Measurements from ENCODE around the gene ZBTB20. TPM values are rescaled to one million over a fixed set of nuclear protein-coding genes. Genes with fewer than 3 reads are reported as not detected.

The ZBTB20 gene
- total and polyA plus RNA-seq, 10 donors = 0.32 to 89.7 (median 71.8) TPM

DNA sequence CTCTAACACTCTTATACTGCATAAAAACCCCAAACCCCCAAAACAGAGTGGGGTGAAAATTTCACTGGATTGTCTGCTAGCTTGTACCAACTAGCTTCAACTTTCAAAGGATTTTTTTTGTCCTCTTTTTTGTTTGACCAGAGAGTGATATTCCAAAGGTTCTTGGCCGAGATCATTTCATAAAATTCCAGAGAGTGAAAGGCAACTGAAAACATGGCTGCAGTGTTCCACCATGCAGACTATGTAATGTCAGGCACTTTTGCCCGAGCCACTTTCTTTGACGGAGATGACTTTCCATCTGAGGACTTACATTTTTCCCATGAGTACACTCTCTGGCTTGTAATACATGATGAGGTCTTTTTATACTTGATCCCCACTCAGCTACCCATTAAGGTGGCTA, 745.7 kb downstream of the ZBTB20 start:
- intact Hi-C loops (cut with DNase I; ENCODE audit: low total_unique reads) = no loop called here
- Histone ChIP-seq H3K36me3 (no peaks in the 10 kb centered on the region), H3K27me3 (replicated peaks in 1 of 7) (no peaks in the 10 kb centered on the region), H3K4me3 (no peak overlapping the region), H3K27ac (no peak overlapping the region), H3K9me3 (no peaks in the 10 kb centered on the region), H3K4me1 (peaks cover 0 to 5% (median 0%) of the 10 kb centered on the region in 6 donors)
- TF ChIP-seq POLR2A (IDR thresholded peaks at IDR 0.05) = no peak
- TF ChIP-seq, protein P1, sequence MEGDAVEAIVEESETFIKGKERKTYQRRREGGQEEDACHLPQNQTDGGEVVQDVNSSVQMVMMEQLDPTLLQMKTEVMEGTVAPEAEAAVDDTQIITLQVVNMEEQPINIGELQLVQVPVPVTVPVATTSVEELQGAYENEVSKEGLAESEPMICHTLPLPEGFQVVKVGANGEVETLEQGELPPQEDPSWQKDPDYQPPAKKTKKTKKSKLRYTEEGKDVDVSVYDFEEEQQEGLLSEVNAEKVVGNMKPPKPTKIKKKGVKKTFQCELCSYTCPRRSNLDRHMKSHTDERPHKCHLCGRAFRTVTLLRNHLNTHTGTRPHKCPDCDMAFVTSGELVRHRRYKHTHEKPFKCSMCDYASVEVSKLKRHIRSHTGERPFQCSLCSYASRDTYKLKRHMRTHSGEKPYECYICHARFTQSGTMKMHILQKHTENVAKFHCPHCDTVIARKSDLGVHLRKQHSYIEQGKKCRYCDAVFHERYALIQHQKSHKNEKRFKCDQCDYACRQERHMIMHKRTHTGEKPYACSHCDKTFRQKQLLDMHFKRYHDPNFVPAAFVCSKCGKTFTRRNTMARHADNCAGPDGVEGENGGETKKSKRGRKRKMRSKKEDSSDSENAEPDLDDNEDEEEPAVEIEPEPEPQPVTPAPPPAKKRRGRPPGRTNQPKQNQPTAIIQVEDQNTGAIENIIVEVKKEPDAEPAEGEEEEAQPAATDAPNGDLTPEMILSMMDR (IDR thresholded peaks at IDR 0.05 in 8 of 11, conservative IDR thresholded peaks at IDR 0.05 in 3 of 11) = no peak
- WGBS, 5 donors = 87 to 97% (median 97%) methylated on average over 3 of the region's 3 CpGs
- DNase-seq = no peak

DNA sequence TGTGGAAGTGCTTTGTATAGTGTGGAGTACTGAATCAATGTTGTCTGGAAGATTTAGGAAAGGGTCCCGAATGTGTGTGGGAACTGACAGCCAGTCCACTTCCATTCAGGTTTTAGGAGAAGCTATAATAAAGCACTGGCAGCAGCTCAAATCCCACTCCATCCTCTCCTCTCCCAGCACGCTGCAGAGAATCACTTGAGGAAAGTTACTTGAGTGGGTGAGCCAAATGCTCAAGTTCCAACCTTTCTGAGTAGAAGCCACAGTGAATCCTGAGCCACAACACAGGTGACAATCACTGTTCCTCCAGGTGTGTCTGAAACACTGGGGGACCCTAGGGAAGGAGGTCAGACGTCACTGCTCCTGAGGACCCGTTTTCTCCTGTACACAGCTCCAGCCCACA, 746.7 kb downstream of the ZBTB20 start:
- no peak for DNase-seq
- Histone ChIP-seq H3K27ac (no peak overlapping the region), H3K9me3 (no peaks in the 10 kb centered on the region), H3K4me3 (no peak overlapping the region), H3K4me1 (no peaks in the 10 kb centered on the region), H3K27me3 (replicated peaks in 1 of 7) (no peaks in the 10 kb centered on the region), H3K36me3 (no peaks in the 10 kb centered on the region)
- TF ChIP-seq, protein P1 (IDR thresholded peaks at IDR 0.05 in 8 of 11, conservative IDR thresholded peaks at IDR 0.05 in 3 of 11) = no peak
- TF ChIP-seq POLR2AphosphoS5 (IDR thresholded peaks at IDR 0.05) (no peak), POLR2A (IDR thresholded peaks at IDR 0.05) (no peak)
- WGBS, 5 donors = 89 to 96% (median 90%) methylated on average over 4 of the region's 4 CpGs
- intact Hi-C loops (cut with DNase I; ENCODE audit: low total_unique reads) = no loop called here

DNA sequence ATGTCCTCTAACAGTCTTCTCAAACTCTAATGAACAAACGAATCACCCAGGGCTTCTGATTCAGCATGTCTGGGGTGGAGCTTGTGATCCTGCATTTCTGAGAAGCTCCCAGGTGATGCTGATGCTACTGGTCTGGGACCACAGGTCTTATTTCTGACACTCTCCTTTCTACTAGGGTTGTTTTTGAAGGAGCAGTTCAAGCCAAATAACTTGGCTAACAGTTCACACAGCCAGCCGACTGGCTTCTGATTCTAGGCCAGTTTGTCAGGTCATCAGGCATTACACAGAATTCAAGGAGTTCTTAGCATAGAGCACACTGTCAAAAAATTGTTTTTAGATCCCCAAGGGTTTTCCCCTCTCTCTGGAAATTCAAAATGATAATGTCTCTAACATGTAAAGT, 752.5 kb downstream of the ZBTB20 start:
- no peak for DNase-seq
- no peak overlapping the region for H3K27ac ChIP-seq
- intact Hi-C loops (cut with DNase I; ENCODE audit: low total_unique reads) = no loop called here
- WGBS, 5 donors = 68 to 91% (median 88%) methylated on average over 2 of the region's 2 CpGs
- H3K9me3 ChIP-seq = no peaks in the 10 kb centered on the region
- peaks cover 0 to 12% (median 0%) of the 10 kb centered on the region in 6 donors for H3K4me1 ChIP-seq
- no peaks in the 10 kb centered on the region for H3K36me3 ChIP-seq
- TF ChIP-seq, protein P1 (IDR thresholded peaks at IDR 0.05 in 8 of 11, conservative IDR thresholded peaks at IDR 0.05 in 3 of 11) = no peak
- TF ChIP-seq POLR2A (IDR thresholded peaks at IDR 0.05) = no peak
- no peak for TF ChIP-seq POLR2AphosphoS5 (IDR thresholded peaks at IDR 0.05)
- H3K27me3 ChIP-seq (replicated peaks in 1 of 7) = no peaks in the 10 kb centered on the region
- no peak overlapping the region for H3K4me3 ChIP-seq

DNA sequence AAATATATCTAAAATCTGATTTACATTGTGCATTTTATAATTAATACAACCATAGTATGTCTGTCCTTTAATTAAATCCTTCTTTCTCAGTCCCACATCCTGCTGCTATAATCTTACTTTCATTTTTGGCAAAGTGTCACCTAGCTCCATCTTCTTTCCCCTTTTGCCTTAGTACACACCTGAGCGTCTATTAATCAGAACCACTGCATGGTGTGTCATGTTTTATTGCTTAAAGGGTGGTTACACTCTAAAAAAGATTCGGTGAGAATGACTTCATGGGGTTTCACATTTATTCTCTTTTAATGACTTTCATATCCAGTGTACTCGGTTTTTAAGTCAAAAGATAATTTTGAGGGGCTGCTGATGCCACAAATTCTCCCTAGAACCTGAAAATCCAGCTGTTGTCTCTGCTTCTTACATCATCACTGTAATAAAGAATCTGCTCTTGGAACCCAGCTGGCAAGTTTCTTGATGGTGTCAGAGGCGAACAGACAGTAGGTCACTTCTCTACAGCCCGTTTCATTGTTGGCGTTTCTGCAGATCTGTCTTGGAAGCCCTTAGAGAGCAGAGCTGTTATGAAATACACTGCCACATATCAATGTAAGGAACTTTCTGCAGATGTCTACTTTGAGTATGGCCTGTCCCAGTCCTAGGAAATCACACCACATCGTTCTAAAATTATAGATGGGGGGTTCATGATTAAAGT, 753.6 kb downstream of the ZBTB20 start:
- Histone ChIP-seq H3K27me3 (replicated peaks in 1 of 7) (no peaks in the 10 kb centered on the region), H3K4me3 (no peak overlapping the region), H3K9me3 (no peaks in the 10 kb centered on the region), H3K36me3 (peaks cover 0 to 7% (median 2%) of the 10 kb centered on the region in 6 donors), H3K27ac (no peak overlapping the region), H3K4me1 (peaks cover 0 to 21% (median 0%) of the 10 kb centered on the region in 6 donors)
- TF ChIP-seq POLR2AphosphoS5 (IDR thresholded peaks at IDR 0.05) (no peak), POLR2A (IDR thresholded peaks at IDR 0.05) (no peak)
- TF ChIP-seq, protein P1 (IDR thresholded peaks at IDR 0.05 in 8 of 11, conservative IDR thresholded peaks at IDR 0.05 in 3 of 11) = no peak
- intact Hi-C loops (cut with DNase I; ENCODE audit: low total_unique reads) = no loop called here
- no peak for DNase-seq
- 87 to 90% (median 87%) methylated on average over 7 of the region's 7 CpGs for WGBS, 5 donors

Measured in spleen (tissue), 11 donors.